Dendritic cell treated with granulocyte-macrophage colony-stimulating factor and Interleukin-4, amounts not matched to agents 40 ng/mL and 50 ng/mL, for 4 days (primary cell): ENCODE results near the gene RIMBP2.

Experiments
- H3K27ac Mint-ChIP-seq: one replicate; pipeline ENCODE4 v1.8.0; 2022; ENCODE audit warnings: mild to moderate bottlenecking, mixed read lengths
- H3K27me3 Mint-ChIP-seq: one replicate; pipeline ENCODE4 v1.8.0; 2022; ENCODE audit warnings: mild to moderate bottlenecking, mixed read lengths
- H3K36me3 Mint-ChIP-seq: one replicate; pipeline ENCODE4 v1.8.0; 2022; ENCODE audit warnings: low read depth, mixed read lengths
- H3K4me1 Mint-ChIP-seq: one replicate; pipeline ENCODE4 v1.8.0; 2022; ENCODE audit warnings: low read depth, mixed read lengths
- H3K4me3 Mint-ChIP-seq: one replicate; pipeline ENCODE4 v1.8.0; 2022; ENCODE audit warnings: mild to moderate bottlenecking, moderate library complexity, mixed read lengths
- H3K9me3 Mint-ChIP-seq: one replicate; pipeline ENCODE4 v1.8.0; 2022; ENCODE audit warnings: mixed read lengths
- intact Hi-C: fragments of 100-400 bp; cut with micrococcal nuclease; formaldehyde crosslinking; loops from one replicate; pipeline ENCODE4 v1.15.0; 2022

RIMBP2 gene

GRCh38 chr12:130521375-130522124 lies 194.5 kb downstream of the RIMBP2 start:
- intact Hi-C loops: no loop called here
- Mint-ChIP-seq H3K4me1 (no peaks in the 10 kb centered on the region), H3K9me3 (peaks cover 2% of the 10 kb centered on the region), H3K4me3 (no peak overlapping the region), H3K27ac (no peak overlapping the region), H3K36me3 (no peaks in the 10 kb centered on the region), H3K27me3 (no peaks in the 10 kb centered on the region)

- intact Hi-C loops: no loop called here
- no peaks in the 10 kb centered on the region for H3K4me1 Mint-ChIP-seq
- no peaks in the 10 kb centered on the region for H3K27me3 Mint-ChIP-seq
Measured at GRCh38 chr12:130520784-130521183, 195.3 kb downstream of the RIMBP2 start.

GRCh38 chr12:130517588-130517987 lies 198.5 kb downstream of the RIMBP2 start:
- no peaks in the 10 kb centered on the region for H3K36me3 Mint-ChIP-seq
- H3K27ac Mint-ChIP-seq: no peak overlapping the region
- H3K4me3 Mint-ChIP-seq: no peak overlapping the region
- H3K27me3 Mint-ChIP-seq: no peaks in the 10 kb centered on the region
- no peaks in the 10 kb centered on the region for H3K4me1 Mint-ChIP-seq
- peaks cover 10% of the 10 kb centered on the region for H3K9me3 Mint-ChIP-seq
- intact Hi-C loops: no loop called here

More at GRCh38 chr12:130520784-130521183, 195.3 kb downstream of the RIMBP2 start:
- no peak overlapping the region for H3K4me3 Mint-ChIP-seq
- H3K9me3 Mint-ChIP-seq: peaks cover 10% of the 10 kb centered on the region
- H3K36me3 Mint-ChIP-seq: no peaks in the 10 kb centered on the region
- H3K27ac Mint-ChIP-seq: no peak overlapping the region

GRCh38 chr12:130514149-130514551 lies 201.9 kb downstream of the RIMBP2 start:
- Mint-ChIP-seq H3K27me3 (no peaks in the 10 kb centered on the region), H3K9me3 (peaks cover 10% of the 10 kb centered on the region), H3K4me3 (no peak overlapping the region), H3K4me1 (no peaks in the 10 kb centered on the region), H3K27ac (no peak overlapping the region), H3K36me3 (no peaks in the 10 kb centered on the region)
- intact Hi-C loops: no loop called here

- Mint-ChIP-seq H3K27ac (no peak overlapping the region), H3K27me3 (no peaks in the 10 kb centered on the region), H3K9me3 (peaks cover 10% of the 10 kb centered on the region), H3K4me3 (no peak overlapping the region), H3K36me3 (no peaks in the 10 kb centered on the region), H3K4me1 (no peaks in the 10 kb centered on the region)
- intact Hi-C loops: no loop called here
Measured at GRCh38 chr12:130513556-130513955, 202.5 kb downstream of the RIMBP2 start.

GRCh38 chr12:130511285-130511684 lies 204.8 kb downstream of the RIMBP2 start:
- peaks cover 11% of the 10 kb centered on the region for H3K9me3 Mint-ChIP-seq
- H3K4me3 Mint-ChIP-seq: no peak overlapping the region
- no peaks in the 10 kb centered on the region for H3K36me3 Mint-ChIP-seq
- H3K4me1 Mint-ChIP-seq: no peaks in the 10 kb centered on the region
- H3K27me3 Mint-ChIP-seq: no peaks in the 10 kb centered on the region
- intact Hi-C loops: no loop called here
- H3K27ac Mint-ChIP-seq: no peak overlapping the region

- Mint-ChIP-seq H3K9me3 (peaks cover 6% of the 10 kb centered on the region), H3K36me3 (no peaks in the 10 kb centered on the region), H3K4me3 (no peak overlapping the region), H3K27ac (no peak overlapping the region), H3K4me1 (no peaks in the 10 kb centered on the region), H3K27me3 (no peaks in the 10 kb centered on the region)
- intact Hi-C loops: no loop called here
Measured at GRCh38 chr12:130509454-130509853, 206.6 kb downstream of the RIMBP2 start.

GRCh38 chr12:130508847-130509246 lies 207.3 kb downstream of the RIMBP2 start:
- H3K36me3 Mint-ChIP-seq: no peaks in the 10 kb centered on the region
- H3K9me3 Mint-ChIP-seq: peaks cover 6% of the 10 kb centered on the region
- H3K27me3 Mint-ChIP-seq: no peaks in the 10 kb centered on the region
- intact Hi-C loops: no loop called here
- no peak overlapping the region for H3K4me3 Mint-ChIP-seq
- H3K27ac Mint-ChIP-seq: no peak overlapping the region
- H3K4me1 Mint-ChIP-seq: no peaks in the 10 kb centered on the region

GRCh38 chr12:130508318-130508717 lies 207.8 kb downstream of the RIMBP2 start:
- no peaks in the 10 kb centered on the region for H3K36me3 Mint-ChIP-seq
- H3K4me1 Mint-ChIP-seq: no peaks in the 10 kb centered on the region
- H3K27me3 Mint-ChIP-seq: no peaks in the 10 kb centered on the region
- intact Hi-C loops: no loop called here
- no peak overlapping the region for H3K4me3 Mint-ChIP-seq
- H3K27ac Mint-ChIP-seq: no peak overlapping the region
- H3K9me3 Mint-ChIP-seq: peaks cover 6% of the 10 kb centered on the region

- Mint-ChIP-seq H3K36me3 (no peaks in the 10 kb centered on the region), H3K9me3 (peaks cover 6% of the 10 kb centered on the region), H3K4me3 (no peak overlapping the region), H3K27me3 (no peaks in the 10 kb centered on the region), H3K4me1 (no peaks in the 10 kb centered on the region), H3K27ac (no peak overlapping the region)
- intact Hi-C loops: no loop called here
Measured at GRCh38 chr12:130506844-130507243, 209.3 kb downstream of the RIMBP2 start.

- H3K27ac Mint-ChIP-seq: no peak overlapping the region
- no peaks in the 10 kb centered on the region for H3K4me1 Mint-ChIP-seq
- intact Hi-C loops: no loop called here
- H3K9me3 Mint-ChIP-seq: peaks cover 6% of the 10 kb centered on the region
- no peaks in the 10 kb centered on the region for H3K27me3 Mint-ChIP-seq
- no peak overlapping the region for H3K4me3 Mint-ChIP-seq
- H3K36me3 Mint-ChIP-seq: no peaks in the 10 kb centered on the region
Measured at GRCh38 chr12:130504840-130505175, 211.3 kb downstream of the RIMBP2 start.

- Mint-ChIP-seq H3K36me3 (no peaks in the 10 kb centered on the region), H3K4me3 (no peak overlapping the region), H3K4me1 (no peaks in the 10 kb centered on the region), H3K9me3 (peaks cover 6% of the 10 kb centered on the region), H3K27ac (no peak overlapping the region), H3K27me3 (no peaks in the 10 kb centered on the region)
- intact Hi-C loops: no loop called here
Measured at GRCh38 chr12:130504110-130504839, 211.8 kb downstream of the RIMBP2 start.

- H3K27ac Mint-ChIP-seq: no peak overlapping the region
Measured at GRCh38 chr12:130501821-130502220, 214.3 kb downstream of the RIMBP2 start.

GRCh38 chr12:130500835-130501330 lies 215.2 kb downstream of the RIMBP2 start:
- Mint-ChIP-seq H3K27me3 (no peaks in the 10 kb centered on the region), H3K27ac (no peak overlapping the region), H3K4me3 (no peak overlapping the region), H3K36me3 (no peaks in the 10 kb centered on the region), H3K9me3 (no peaks in the 10 kb centered on the region), H3K4me1 (no peaks in the 10 kb centered on the region)
- intact Hi-C loops: no loop called here

More at GRCh38 chr12:130501821-130502220, 214.3 kb downstream of the RIMBP2 start:
- peaks cover 2% of the 10 kb centered on the region for H3K9me3 Mint-ChIP-seq
- intact Hi-C loops: no loop called here
- H3K4me1 Mint-ChIP-seq: no peaks in the 10 kb centered on the region
- H3K36me3 Mint-ChIP-seq: no peaks in the 10 kb centered on the region
- H3K27me3 Mint-ChIP-seq: no peaks in the 10 kb centered on the region
- H3K4me3 Mint-ChIP-seq: no peak overlapping the region
